Renal cortex interstitium (tissue), 15 donors: Measurements from ENCODE around the gene PCSK4. TPM values are rescaled to one million over a fixed set of nuclear protein-coding genes. Genes with fewer than 3 reads are reported as not detected.
"Not testable (repeated sequence)": the region's sequence is repeated elsewhere in the genome, so short reads cannot be mapped to it uniquely, and the experiment has no call there.

Experiments
- DNase-seq, 11 donors: peaks; one replicate each; pipeline ENCODE4 v3.0.0-alpha.2; 2013; ENCODE audit warnings: low read depth in 9 of 11, low spot score in 4 of 11; ENCODE audit errors: extremely low read depth in 1 of 11
- long read RNA-seq, 16 experiments: transcript quantifications; one replicate each; lab custom pipeline, GENCODE V29; 2026
- polyA plus RNA-seq, 3 donors: library from polyadenylated mRNA; unstranded; fragments of 120-200 nt; gene quantifications; one replicate each; pipeline ENCODE4 v1.2.1, GENCODE V29; 2013; ENCODE audit not compliant: insufficient read length in 3 of 3

PCSK4 gene
- 10 to 100 TPM in 1 of 3 donors, 1 to 10 TPM in 2; 4.4 to 11.4 (median 7.8) TPM for polyA plus RNA-seq
- long read RNA-seq, donor 1, result 0 reads
- long read RNA-seq, donor 2, result 0 reads
- long read RNA-seq, donor 3, partial matches to known transcripts, result 6 of 25 reads
- long read RNA-seq, donor 3, other reads (novel, unspliced or antisense), result 18 of 25 reads
- long read RNA-seq, donor 4, partial matches to known transcripts, result 0 of 1 reads
- long read RNA-seq, donor 4, other reads (novel, unspliced or antisense), result 0 of 1 reads
- long read RNA-seq, donor 5, result 0 reads
- long read RNA-seq, donor 6, partial matches to known transcripts, result 0 of 1 reads
- long read RNA-seq, donor 6, other reads (novel, unspliced or antisense), result 0 of 1 reads
- long read RNA-seq, donor 7, partial matches to known transcripts, result 32 of 33 reads
- long read RNA-seq, donor 7, other reads (novel, unspliced or antisense), result 0 of 33 reads
- long read RNA-seq, donor 8, result 0 reads
- long read RNA-seq, donor 9, result 0 reads
- long read RNA-seq, donor 10, partial matches to known transcripts, result 0 of 1 reads
- long read RNA-seq, donor 10, other reads (novel, unspliced or antisense), result 0 of 1 reads
- long read RNA-seq, donor 11, result 0 reads
- long read RNA-seq, donor 12, result 0 reads
- long read RNA-seq, donor 13, result 0 reads
- long read RNA-seq, donor 14, result 0 reads
- long read RNA-seq, donor 15, partial matches to known transcripts, result 0 of 1 reads
- long read RNA-seq, donor 15, other reads (novel, unspliced or antisense), result 0 of 1 reads
- long read RNA-seq, donor 16, result 0 reads

GRCh38 chr19:1490311-1491113 lies at the start of gene PCSK4:
TSS of gene PCSK4 (minus strand) at chr19:1490350. CDS start at chr19:1490346, 4 bp downstream.
- DNase-seq, result peak; percentile 95 to 99 (median 98)

DNA sequence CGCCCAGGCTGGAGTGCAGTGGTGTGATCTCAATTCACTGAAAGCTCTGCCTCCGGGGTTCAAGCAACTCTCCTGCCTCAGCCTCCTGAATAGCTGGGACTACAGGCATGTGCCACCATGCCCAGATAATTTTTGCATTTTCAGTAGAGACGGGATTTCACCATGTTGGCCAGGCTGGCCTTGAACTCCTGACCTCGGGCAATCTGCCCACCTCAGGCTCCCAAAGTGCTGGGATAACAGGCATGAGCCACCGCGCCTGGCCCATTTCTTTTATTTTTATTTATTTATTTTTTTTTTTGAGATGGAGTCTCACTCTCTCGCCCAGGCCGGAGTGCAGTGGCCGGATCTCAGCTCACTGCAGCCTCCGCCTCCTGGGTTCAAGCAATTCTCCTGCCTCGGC lies 49.6 kb upstream of the PCSK4 start:
- not testable (repeated sequence) for DNase-seq

GRCh38 chr19:1538978-1539377 lies 48.8 kb upstream of the PCSK4 start:
- DNase-seq, result no peak

DNA sequence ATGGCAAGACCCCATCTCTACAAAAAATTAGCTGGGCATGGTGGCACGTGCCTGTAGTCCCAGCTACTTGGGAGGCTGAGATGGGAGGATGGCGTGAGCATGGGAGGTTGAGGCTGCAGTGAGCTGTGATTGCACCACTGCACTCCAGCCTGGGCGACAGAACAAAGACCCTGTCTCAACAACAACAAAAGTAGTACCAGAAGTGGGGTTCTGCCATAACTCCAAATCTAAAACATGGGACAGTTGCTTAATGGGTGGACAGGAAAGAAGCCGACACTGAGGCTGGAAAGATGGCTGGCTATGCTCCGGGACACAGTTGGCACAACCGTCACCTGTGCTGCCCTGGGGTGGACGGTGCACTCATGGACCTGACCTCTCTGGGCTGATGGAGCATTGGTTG lies 45.5 kb upstream of the PCSK4 start:
- DNase-seq, result not testable (repeated sequence)

DNA sequence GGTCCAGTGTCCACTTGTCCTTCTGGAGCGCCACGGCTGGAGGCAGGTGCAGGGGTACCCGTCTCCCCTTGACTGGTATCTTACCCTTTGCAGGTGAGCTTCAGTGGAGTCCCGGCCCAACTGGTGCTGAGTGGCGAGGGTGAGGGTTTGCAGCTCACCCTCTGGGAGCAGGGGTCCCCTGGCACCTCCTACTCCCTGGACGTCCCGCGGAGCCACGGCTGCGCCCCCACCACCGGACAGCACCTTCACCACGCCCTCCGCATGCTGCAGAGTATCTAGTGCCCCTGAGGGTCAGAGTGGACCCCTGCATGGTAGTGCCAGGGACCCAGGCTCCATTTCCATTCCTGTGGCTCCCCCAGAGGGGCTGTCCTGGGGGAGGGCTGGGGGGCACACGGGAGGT lies 44.8 kb upstream of the PCSK4 start:
- no peak for DNase-seq

DNA sequence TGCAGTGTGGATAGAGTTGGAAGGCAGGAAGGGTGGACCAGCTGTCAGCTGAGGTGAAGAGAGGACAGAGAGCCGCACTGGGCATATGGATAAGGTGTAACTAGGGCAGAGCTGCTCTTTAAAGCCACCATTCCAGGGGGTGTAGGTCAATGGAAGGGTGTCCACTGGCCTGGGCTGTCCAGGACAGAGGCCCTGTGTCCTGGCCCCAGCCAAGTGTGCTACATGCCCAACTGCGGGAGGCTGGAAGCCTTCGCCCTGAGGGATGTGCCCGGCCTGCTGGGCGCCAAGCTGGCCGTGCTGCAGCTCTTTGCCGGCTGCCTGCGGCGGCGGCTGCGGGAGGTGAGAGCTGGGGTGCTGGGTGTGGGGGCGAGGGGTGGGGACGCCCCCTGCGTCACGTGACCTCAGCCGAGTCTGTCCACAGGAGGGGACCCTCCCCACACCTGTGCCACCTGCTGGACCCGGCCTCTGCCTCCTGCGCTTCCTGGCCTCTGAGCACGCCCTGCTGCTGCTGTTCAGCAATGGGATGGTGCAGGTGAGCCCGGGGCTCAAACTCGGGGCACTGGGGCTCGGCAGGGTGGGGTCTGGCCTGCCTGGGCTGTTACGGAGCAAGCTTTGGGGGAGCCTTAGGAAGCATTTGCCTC lies 43.5 kb upstream of the PCSK4 start:
- no peak for DNase-seq

DNA sequence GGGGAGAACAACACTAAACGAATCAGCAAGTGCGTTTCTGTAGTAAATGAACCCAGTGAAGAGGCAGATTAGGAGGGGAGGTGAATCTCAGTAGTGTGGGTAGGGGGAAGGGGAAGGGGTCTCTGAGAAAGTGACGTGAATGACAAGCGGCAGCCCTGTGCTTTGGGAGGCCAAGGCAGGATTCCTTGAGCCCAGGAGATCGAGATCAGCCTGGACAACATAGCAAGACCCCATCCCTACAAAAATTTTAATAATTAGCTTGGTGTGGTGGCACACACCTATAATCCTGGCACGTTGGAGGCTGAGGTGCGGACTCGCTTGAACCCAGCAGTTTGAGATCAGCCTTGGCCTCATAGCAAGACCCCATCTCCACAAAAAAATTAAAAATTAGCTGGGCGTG lies 41.9 kb upstream of the PCSK4 start:
- no peak for DNase-seq

DNA sequence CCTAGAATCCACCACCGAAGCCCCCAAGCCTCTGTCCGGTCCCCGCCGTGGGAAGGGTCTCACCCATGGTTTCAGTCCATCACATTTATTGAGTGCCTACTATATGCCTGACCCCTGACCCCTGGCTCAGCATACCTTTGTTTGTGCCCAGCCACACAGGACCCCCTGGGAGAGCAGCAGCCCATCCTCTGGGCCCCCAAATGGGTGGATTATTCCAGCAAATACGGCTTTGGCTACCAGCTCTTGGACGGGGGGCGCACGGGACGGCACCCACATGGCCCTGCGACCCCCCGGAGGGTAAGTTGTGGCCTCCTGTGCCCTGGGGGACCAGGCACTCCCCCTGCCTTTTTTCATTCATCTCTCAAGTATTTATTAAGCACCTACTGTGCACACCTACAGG lies 41.4 kb upstream of the PCSK4 start:
- no peak for DNase-seq

- DNase-seq, result not testable (repeated sequence)
Measured at GRCh38 chr19:1530856-1531255, 40.7 kb upstream of the PCSK4 start.

DNA sequence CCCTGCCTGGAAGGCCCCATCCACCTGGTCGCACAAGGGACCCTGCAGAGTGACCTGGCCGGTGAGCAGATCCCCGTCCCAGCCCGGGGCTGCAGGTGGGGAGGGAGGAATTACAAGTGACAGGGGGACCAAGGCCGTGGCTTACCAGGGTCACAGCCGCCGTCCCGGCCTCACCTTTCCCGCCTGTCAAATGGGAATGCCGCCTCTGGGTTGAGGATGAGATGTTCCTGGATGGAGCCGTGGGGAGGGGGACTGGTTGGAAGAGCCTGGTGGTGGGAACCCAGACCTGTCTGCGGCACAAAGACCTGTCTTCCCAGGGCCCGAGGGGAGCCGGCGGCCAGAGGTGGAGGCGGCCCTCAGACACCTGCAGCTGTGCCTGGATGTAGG lies 39.3 kb upstream of the PCSK4 start:
- DNase-seq, result no peak

GRCh38 chr19:1528596-1529429 lies 38.7 kb upstream of the PCSK4 start:
- no peak for DNase-seq

- DNase-seq, result no peak
Measured at GRCh38 chr19:1527650-1528309, 37.6 kb upstream of the PCSK4 start.

DNA sequence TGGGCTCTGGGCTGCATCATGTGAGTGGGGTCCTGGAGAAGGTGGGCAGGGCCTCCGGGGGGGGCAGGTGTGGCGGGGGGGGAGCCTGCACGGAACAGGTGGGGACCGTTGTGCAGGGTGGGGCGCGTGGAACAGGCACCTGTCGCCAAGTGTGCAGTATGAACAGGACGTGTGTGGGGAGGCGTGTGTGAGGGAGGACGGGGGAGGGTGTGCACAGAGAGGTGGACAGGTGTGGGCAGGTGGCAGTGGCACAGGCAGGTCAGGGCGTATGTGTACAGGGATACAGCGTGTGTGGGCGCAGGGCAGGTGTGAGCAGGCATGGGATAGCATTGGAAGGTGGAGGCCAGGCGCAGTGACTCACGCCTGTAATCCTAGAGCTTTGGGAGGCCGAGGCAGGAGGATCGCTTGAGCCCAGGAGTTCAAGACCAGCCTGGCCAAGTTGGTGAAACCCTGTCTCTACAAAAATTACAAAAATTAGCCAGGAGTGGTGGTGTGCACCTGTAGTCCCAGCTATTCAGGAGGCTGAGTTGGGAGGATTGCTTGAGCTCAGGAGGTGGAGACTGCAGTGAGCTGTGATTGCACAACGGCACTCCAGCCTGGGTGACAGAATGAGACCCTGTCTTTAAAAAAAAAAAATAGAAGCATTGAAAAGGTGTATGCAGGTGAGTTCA lies 37.0 kb upstream of the PCSK4 start:
- DNase-seq, result no peak

- no peak for DNase-seq
Measured at GRCh38 chr19:1526066-1526778, 36.1 kb upstream of the PCSK4 start.

DNA sequence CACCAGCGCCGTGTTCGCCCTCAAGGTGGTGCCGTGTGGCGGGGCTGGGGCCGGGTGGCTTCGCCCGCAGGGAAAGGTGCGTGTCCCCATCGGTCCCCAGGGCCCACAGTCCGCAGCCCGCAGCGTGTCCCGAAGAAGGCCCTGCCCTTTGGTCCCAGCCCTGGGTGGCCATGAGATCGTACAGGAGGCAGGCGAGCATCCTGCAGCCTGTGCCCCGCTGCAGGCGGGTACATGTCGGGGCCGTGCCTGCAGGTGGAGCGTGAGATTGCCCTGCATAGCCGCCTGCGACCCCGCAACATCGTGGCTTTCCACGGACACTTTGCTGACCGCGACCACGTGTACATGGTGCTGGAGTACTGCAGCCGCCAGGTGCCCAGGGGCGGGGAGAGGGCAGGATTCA lies 35.2 kb upstream of the PCSK4 start:
- no peak for DNase-seq

GRCh38 chr19:1524972-1525325 lies 34.8 kb upstream of the PCSK4 start:
- no peak for DNase-seq
